A673 (cell line): ENCODE measurements around the gene HLCS. TPM values are rescaled to one million over a fixed set of nuclear protein-coding genes. Genes with fewer than 3 reads are reported as not detected.

Experiments used
- BruUV-seq: library from RNA; stranded (reverse); fragments of 400-500 nt; replicated peaks from 2 replicates; lab custom pipeline; 2021; lab: Mats Ljungman, UMichigan
- CTCF ChIA-PET: fragments of 300-600 bp; sonication (Branson Sonifier 250); formaldehyde crosslinking; loops from one replicate; lab custom pipeline; 2022; ENCODE audit warnings: antibody characterized with exemption; lab: Charles Lee
- POLR2A ChIA-PET: fragments of 300-600 bp; sonication (Branson Sonifier 250); formaldehyde crosslinking; loops from one replicate; lab custom pipeline; 2022; ENCODE audit warnings: antibody characterized with exemption; ENCODE audit not compliant: low non-redundant PET; lab: Charles Lee
- DNase-seq: peaks from one replicate; pipeline ENCODE4 v3.0.0-alpha.2; 2015; ENCODE audit warnings: low spot score
- H3K27ac ChIP-seq: fragments of 200-600 bp; sonication (generic); 2 replicates; pipeline ENCODE4 v1.5.1; 2016; ENCODE audit warnings: mixed run types, low read depth, mild to moderate bottlenecking, mixed read lengths, antibody characterized with exemption, low read length; ENCODE audit not compliant: poor library complexity, severe bottlenecking
- H3K27me3 ChIP-seq: fragments of 200-600 bp; sonication (generic); replicated peaks from 2 replicates; pipeline ENCODE4 v1.6.1; 2017; ENCODE audit warnings: mixed run types, low read depth, mild to moderate bottlenecking, mixed read lengths, antibody characterized with exemption, low read length; ENCODE audit not compliant: insufficient read depth, poor library complexity
- H3K36me3 ChIP-seq: fragments of 200-600 bp; sonication (generic); 2 replicates; pipeline ENCODE4 v1.6.1; 2016; ENCODE audit warnings: mixed run types, mild to moderate bottlenecking, mixed read lengths, antibody characterized with exemption, low read length; ENCODE audit not compliant: insufficient read depth, poor library complexity, severe bottlenecking
- H3K4me1 ChIP-seq: fragments of 200-600 bp; sonication (generic); 2 replicates; pipeline ENCODE4 v1.6.1; 2017; ENCODE audit warnings: mixed run types, mild to moderate bottlenecking, mixed read lengths, antibody characterized with exemption, low read length; ENCODE audit not compliant: insufficient read depth, poor library complexity, severe bottlenecking
- H3K4me3 ChIP-seq: fragments of 200-600 bp; sonication (generic); 2 replicates; pipeline ENCODE4 v1.5.1; 2016; ENCODE audit warnings: low read depth, mixed run types, mild to moderate bottlenecking, mixed read lengths, low read length; ENCODE audit not compliant: poor library complexity, severe bottlenecking
- H3K9me3 ChIP-seq: fragments of 200-600 bp; sonication (generic); 2 replicates; pipeline ENCODE4 v1.6.1; 2016; ENCODE audit warnings: mixed run types, low read depth, mild to moderate bottlenecking, mixed read lengths, antibody characterized with exemption, low read length; ENCODE audit not compliant: poor library complexity, severe bottlenecking
- CTCF ChIP-seq: fragments of 300-800, 200-600 bp; sonication (generic); conservative IDR thresholded peaks from 2 replicates; pipeline ENCODE4 v1.5.1; 2017; ENCODE audit warnings: low read depth, mild to moderate bottlenecking, antibody characterized with exemption, low read length, moderate library complexity, mixed read lengths
- EZH2 ChIP-seq: fragments of 200-600 bp; sonication (generic); IDR thresholded peaks from 2 replicates; pipeline ENCODE4 v1.6.1; 2017; ENCODE audit warnings: borderline replicate concordance, low read depth, mild to moderate bottlenecking, mixed read lengths, antibody characterized with exemption, low read length; ENCODE audit not compliant: poor library complexity, severe bottlenecking
- intact Hi-C: fragments of 100-400 bp; cut with micrococcal nuclease; formaldehyde crosslinking; loops from one replicate; pipeline ENCODE4 v1.10.0; 2022; ENCODE audit not compliant: unreplicated experiment
- total RNA-seq: library from RNA; stranded (reverse); gene quantifications from 2 replicates; pipeline ENCODE4 v1.2.3, GENCODE V29; 2021

Gene HLCS
- total RNA-seq, 1 experiment from 2014 or later = 15.3 TPM

DNA sequence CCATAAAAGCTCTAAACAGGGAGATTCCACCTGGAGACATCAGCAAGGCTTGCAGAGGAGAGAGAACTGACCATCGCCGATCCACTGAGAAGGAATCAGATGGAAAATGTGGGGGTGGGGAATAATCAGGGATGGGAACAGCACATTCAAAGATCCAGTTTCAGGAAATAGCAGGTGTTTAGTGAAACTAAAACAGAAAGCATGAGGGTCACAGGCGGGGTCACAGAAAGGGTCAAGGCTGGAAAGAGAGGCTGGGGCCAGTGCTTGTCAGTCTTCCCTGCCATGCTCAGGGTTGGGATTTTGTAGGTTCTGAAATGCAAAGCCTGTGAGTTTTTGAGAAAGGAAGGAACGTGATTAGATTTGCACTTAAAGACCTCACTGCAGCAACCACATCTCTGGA lies 103.2 kb downstream of the HLCS start:
- CTCF ChIA-PET = no interaction called here

DNA sequence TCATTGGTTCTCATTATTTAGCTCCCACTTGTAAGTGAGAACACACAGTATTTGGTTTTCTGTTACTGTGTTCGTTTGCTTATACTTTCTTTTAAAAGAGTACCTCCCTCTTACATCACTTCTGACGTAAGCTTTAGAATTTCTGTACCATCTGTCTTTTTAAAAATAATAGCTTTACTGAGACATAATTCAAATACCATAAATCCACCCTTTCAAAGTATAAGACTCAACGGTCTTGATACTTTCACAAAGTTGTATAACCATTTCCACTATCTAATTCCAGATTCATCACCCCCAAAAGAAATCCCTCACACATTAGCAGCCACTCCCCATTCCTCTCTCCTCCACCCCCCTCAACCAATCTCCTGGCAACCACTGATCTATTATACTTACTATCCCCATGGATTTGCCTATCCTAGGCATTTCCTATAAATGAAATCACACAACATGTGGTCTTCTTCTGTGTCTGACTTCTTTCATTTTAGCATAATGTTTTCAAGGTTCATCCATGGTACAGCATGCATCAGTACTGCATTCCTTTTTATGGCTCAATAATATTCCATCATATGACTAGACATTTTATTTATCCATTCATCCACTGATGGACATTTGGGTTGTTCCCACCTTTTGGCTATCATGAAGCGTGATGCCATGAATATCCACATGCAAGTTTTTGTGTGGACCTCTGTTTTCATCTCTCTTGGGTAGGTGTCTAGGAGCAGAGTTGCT lies 104.7 kb downstream of the HLCS start:
- Histone ChIP-seq H3K27ac (no peak overlapping the region), H3K4me1 (peaks cover 32% of the 10 kb centered on the region), H3K9me3 (no peaks in the 10 kb centered on the region), H3K4me3 (no peak overlapping the region), H3K27me3 (no peaks in the 10 kb centered on the region), H3K36me3 (no peaks in the 10 kb centered on the region)
- ChIA-PET POLR2A (no interaction called here), CTCF (no interaction called here)
- no peak for TF ChIP-seq CTCF
- intact Hi-C loops = no loop called here
- no peak for DNase-seq
- BruUV-seq = no TSS peak

More for the DNA sequence above, 103.2 kb downstream of the HLCS start:
- Histone ChIP-seq H3K4me3 (no peak overlapping the region), H3K36me3 (no peaks in the 10 kb centered on the region), H3K27me3 (no peaks in the 10 kb centered on the region), H3K4me1 (peaks cover 32% of the 10 kb centered on the region), H3K27ac (no peak overlapping the region), H3K9me3 (no peaks in the 10 kb centered on the region)
- intact Hi-C loops = no loop called here
- POLR2A ChIA-PET = no interaction called here
- DNase-seq = no peak
- TF ChIP-seq EZH2 (no peak), CTCF (no peak)
- BruUV-seq = no TSS peak

DNA sequence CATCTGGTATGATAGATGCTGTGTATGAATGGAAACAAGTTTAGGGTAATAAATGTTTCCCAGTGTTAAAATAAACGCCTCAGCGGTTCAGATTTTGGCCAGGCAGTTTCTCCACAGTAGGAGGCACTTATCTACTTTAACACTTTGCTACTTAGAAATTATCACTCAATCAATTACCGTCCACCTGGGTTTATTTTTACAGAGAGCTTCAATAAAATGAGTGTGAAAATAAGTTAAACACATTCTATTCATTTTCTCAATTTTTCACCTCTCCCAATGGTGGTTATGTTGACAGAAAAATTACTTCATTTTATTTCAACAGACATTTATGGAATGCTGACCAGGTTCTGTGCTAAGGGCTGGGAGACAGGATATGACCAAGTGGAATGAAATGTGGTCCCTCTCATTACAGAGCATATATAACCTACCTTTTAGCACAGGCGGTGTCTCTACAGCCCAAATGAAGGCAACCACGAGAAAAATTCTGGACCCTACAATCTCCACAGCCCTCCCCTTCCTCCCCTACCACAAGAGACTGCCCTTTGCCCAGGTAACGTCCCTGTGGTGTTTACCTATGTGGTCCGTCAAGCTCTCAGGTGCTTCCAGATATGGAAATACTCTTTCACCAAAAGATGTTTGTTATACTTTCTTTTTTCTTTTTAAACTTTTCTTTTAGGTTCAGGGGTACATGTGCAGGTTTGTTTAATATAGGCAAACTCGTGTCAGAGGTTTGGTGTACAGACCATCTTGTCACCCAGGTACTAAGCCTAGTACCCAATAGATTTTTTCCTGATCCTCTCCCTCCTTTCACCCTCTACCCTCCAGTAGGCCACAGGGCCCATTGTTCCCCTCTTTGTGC lies 105.5 kb downstream of the HLCS start:
- no peak for DNase-seq
- TF ChIP-seq EZH2 (no peak), CTCF (no peak)
- no peak overlapping the region for H3K27ac ChIP-seq
- intact Hi-C loops = no loop called here
- H3K9me3 ChIP-seq = no peaks in the 10 kb centered on the region
- no peaks in the 10 kb centered on the region for H3K36me3 ChIP-seq
- H3K4me3 ChIP-seq = no peak overlapping the region
- H3K4me1 ChIP-seq = peaks cover 27% of the 10 kb centered on the region
- CTCF ChIA-PET = no interaction called here
- POLR2A ChIA-PET = no interaction called here
- no TSS peak for BruUV-seq
- no peaks in the 10 kb centered on the region for H3K27me3 ChIP-seq
